ENCODE data around the gene ICOSLG. TPM values are rescaled to one million over a fixed set of nuclear protein-coding genes. Genes with fewer than 3 reads are reported as not detected.
"Not testable (repeated sequence)": the region's sequence is repeated elsewhere in the genome, so short reads cannot be mapped to it uniquely, and the experiment has no call there.

Gene ICOSLG
- polyA plus RNA-seq, 1 experiment: 1.3 TPM

- H3K36me3 ChIP-seq (ENCODE audit: control insufficient read depth, insufficient read depth, low read length): no peaks in the 10 kb centered on the region
- no peaks in the 10 kb centered on the region for H3K27me3 ChIP-seq (ENCODE audit: control insufficient read depth, insufficient read depth, low read length)
- ChIA-PET POLR2A (no interaction called here), CTCF (interaction anchor here (0.9 kb wide), 1 partner anchor 9 kb away, joined by 3 read pairs; no protein-coding TSS in a partner anchor)
- H3K4me3 ChIP-seq (ENCODE audit: low read depth, low read length): no peak overlapping the region
- no peak for DNase-seq (ENCODE audit: low read depth)
- no peak for TF ChIP-seq CTCF (IDR thresholded peaks at IDR 0.05; ENCODE audit: insufficient read depth, low read depth, low read length)
These were observed 18.5 kb upstream of the ICOSLG start for GRCh38 chr21:44259082-44259705.

- ChIA-PET POLR2A (no interaction called here), CTCF (no interaction called here)
- H3K36me3 ChIP-seq (ENCODE audit: control insufficient read depth, insufficient read depth, low read length): no peaks in the 10 kb centered on the region
- H3K4me3 ChIP-seq (ENCODE audit: low read depth, low read length): no peak overlapping the region
- no peaks in the 10 kb centered on the region for H3K27me3 ChIP-seq (ENCODE audit: control insufficient read depth, insufficient read depth, low read length)
- no peak for DNase-seq (ENCODE audit: low read depth)
- TF ChIP-seq CTCF (IDR thresholded peaks at IDR 0.05; ENCODE audit: insufficient read depth, low read depth, low read length): no peak
These were observed 17.4 kb upstream of the ICOSLG start for GRCh38 chr21:44258056-44258725.

GRCh38 chr21:44255511-44255981, 14.8 kb upstream of the ICOSLG start:
- H3K4me3 ChIP-seq (ENCODE audit: low read depth, low read length): no peak overlapping the region
- H3K36me3 ChIP-seq (ENCODE audit: control insufficient read depth, insufficient read depth, low read length): no peaks in the 10 kb centered on the region
- TF ChIP-seq CTCF (IDR thresholded peaks at IDR 0.05; ENCODE audit: insufficient read depth, low read depth, low read length): no peak
- no peak for DNase-seq (ENCODE audit: low read depth)
- CTCF ChIA-PET: no interaction called here
- no peaks in the 10 kb centered on the region for H3K27me3 ChIP-seq (ENCODE audit: control insufficient read depth, insufficient read depth, low read length)
- POLR2A ChIA-PET: no interaction called here

- no peak for DNase-seq (ENCODE audit: low read depth)
- ChIA-PET POLR2A (no interaction called here), CTCF (no interaction called here)
These were observed 13.3 kb upstream of the ICOSLG start for GRCh38 chr21:44253832-44254710.

GRCh38 chr21:44249204-44250037, 8.7 kb upstream of the ICOSLG start:
- H3K27me3 ChIP-seq (ENCODE audit: control insufficient read depth, insufficient read depth, low read length); POLR2A ChIA-PET; H3K4me3 ChIP-seq (ENCODE audit: low read depth, low read length); CTCF ChIA-PET; H3K36me3 ChIP-seq (ENCODE audit: control insufficient read depth, insufficient read depth, low read length); DNase-seq (ENCODE audit: low read depth): not testable (repeated sequence)

More at GRCh38 chr21:44253832-44254710, 13.3 kb upstream of the ICOSLG start:
- no peak for TF ChIP-seq CTCF (IDR thresholded peaks at IDR 0.05; ENCODE audit: insufficient read depth, low read depth, low read length)
- H3K27me3 ChIP-seq (ENCODE audit: control insufficient read depth, insufficient read depth, low read length): no peaks in the 10 kb centered on the region
- no peaks in the 10 kb centered on the region for H3K36me3 ChIP-seq (ENCODE audit: control insufficient read depth, insufficient read depth, low read length)
- no peak overlapping the region for H3K4me3 ChIP-seq (ENCODE audit: low read depth, low read length)

GRCh38 chr21:44247904-44248303, 7.2 kb upstream of the ICOSLG start:
- H3K27me3 ChIP-seq (ENCODE audit: control insufficient read depth, insufficient read depth, low read length); POLR2A ChIA-PET; CTCF ChIA-PET; H3K36me3 ChIP-seq (ENCODE audit: control insufficient read depth, insufficient read depth, low read length); H3K4me3 ChIP-seq (ENCODE audit: low read depth, low read length); DNase-seq (ENCODE audit: low read depth): not testable (repeated sequence)

GRCh38 chr21:44243980-44244379, 3.2 kb upstream of the ICOSLG start:
- CTCF ChIA-PET; POLR2A ChIA-PET; H3K27me3 ChIP-seq (ENCODE audit: control insufficient read depth, insufficient read depth, low read length); H3K4me3 ChIP-seq (ENCODE audit: low read depth, low read length); DNase-seq (ENCODE audit: low read depth); H3K36me3 ChIP-seq (ENCODE audit: control insufficient read depth, insufficient read depth, low read length): not testable (repeated sequence)

GRCh38 chr21:44241281-44241680, 538 bp upstream of the ICOSLG start:
- CTCF ChIA-PET; H3K36me3 ChIP-seq (ENCODE audit: control insufficient read depth, insufficient read depth, low read length): not testable (repeated sequence)

More at GRCh38 chr21:44241281-44241680, 538 bp upstream of the ICOSLG start:
- H3K4me3 ChIP-seq (ENCODE audit: low read depth, low read length); DNase-seq (ENCODE audit: low read depth); H3K27me3 ChIP-seq (ENCODE audit: control insufficient read depth, insufficient read depth, low read length); POLR2A ChIA-PET: not testable (repeated sequence)

Data from BJ (cell line).